Measurements from ENCODE around the gene MPHOSPH8.

DNA sequence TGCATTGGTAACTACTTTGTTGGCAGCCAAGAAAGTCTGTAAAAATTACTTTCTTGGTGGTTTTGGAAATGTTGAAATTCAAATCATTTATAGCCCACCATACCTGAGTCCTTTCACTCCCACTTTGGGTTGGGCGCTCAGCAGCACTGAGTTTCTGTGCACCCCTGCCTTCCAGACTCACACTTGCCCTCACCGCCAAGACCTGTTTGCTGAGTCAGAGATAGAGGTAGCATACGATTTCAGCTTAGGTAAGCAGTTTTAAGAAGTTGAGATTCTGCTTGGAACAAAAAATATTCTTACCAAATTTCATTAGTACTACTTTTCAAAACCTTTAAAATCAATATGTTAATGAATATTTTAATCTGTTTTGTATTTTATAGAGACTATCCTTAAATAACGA, 12.6 kb downstream of the MPHOSPH8 start:
- TF ChIP-seq CTCF (IDR thresholded peaks at IDR 0.05; ENCODE audit: low read depth, low read length, poor library complexity, severe bottlenecking) (no peak), EZH2phosphoT487 (IDR thresholded peaks at IDR 0.05; ENCODE audit: borderline replicate concordance, low read length) (no peak)

All from DOHH2 (cell line).